ENCODE measurements around the gene HTN1.
"Not testable (repeated sequence)": the region's sequence is repeated elsewhere in the genome, so short reads cannot be mapped to it uniquely, and the experiment has no call there.

HTN1 gene

GRCh38 chr4:70050138-70050537 is at the start of gene HTN1:
HTN1 (plus strand) TSS chr4:70050438; CDS start chr4:70053077, 2,639 bp downstream.
- not testable (repeated sequence) for DNase-seq

GRCh38 chr4:70000711-70001110 is 49.5 kb upstream of the HTN1 start:
- DNase-seq: no peak

- DNase-seq: no peak
Measured at GRCh38 chr4:70002507-70002906, 47.7 kb upstream of the HTN1 start.

- DNase-seq: no peak
Measured at GRCh38 chr4:70008771-70009170, 41.5 kb upstream of the HTN1 start.

DNA sequence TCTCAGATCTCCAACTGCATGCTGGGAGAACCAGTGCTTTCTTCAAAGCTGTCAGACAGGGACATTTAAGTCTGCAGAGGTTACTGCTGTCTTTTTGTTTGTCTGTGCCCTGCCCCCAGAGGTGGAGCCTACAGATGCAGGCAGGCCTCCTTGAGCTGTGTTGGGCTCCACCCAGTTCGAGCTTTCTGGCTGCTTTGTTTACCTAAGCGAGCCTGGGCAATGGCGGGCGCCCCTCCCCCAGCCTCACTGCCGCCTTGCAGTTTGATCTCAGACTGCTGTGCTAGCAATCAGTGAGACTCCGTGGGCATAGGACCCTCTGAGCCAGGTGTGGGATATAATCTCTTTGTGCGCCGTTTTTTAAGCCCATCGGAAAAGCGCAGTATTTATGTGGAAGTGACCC is 31.2 kb upstream of the HTN1 start:
- not testable (repeated sequence) for DNase-seq

- no peak for DNase-seq
Measured at GRCh38 chr4:70023218-70023617, 27.0 kb upstream of the HTN1 start.

DNA sequence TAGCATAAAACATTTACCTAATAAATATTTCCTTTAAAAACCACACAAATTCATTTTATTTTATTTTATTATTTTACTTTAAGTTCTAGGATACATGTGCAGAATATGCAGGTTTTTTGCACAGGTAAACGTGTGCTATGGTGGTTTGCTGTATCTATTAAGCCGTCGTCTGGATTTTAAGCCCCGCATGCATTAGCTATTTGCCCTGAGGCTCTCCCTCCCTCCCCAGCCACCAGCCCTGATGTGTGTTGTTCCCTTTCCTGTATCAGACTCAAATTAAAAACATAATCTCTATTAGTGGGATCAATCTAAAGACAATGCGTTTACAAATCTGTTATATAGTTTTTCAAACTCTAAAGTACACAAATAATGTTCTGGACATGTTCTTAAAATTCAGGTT is 23.2 kb upstream of the HTN1 start:
- no peak for DNase-seq

DNA sequence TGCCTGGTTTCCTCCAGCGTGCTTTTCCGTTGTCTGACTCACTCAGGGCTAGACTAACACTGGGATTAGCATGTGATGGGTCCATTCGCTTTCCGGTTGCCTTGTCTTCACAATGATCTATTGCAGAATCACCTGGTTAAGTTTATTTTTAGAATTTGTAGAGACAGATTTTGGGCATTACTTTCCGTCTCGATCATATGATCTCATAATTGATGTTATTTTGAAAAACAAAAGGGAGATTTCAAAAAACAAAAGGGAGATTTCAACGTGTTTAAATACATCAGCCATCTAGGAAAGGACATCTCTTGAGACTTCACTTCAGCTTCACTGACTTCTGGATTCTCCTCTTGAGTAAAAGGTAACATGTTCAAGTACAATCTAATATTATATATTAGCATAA is 22.1 kb upstream of the HTN1 start, which contains the start of gene HTN3:
Gene HTN3 (plus strand): TSS at position 301 of the 400 bp plus-strand sequence. CDS start 2,282 bp downstream, outside the sequence.
- not testable (repeated sequence) for DNase-seq

GRCh38 chr4:70037559-70037958 is 12.7 kb upstream of the HTN1 start:
- not testable (repeated sequence) for DNase-seq

DNA sequence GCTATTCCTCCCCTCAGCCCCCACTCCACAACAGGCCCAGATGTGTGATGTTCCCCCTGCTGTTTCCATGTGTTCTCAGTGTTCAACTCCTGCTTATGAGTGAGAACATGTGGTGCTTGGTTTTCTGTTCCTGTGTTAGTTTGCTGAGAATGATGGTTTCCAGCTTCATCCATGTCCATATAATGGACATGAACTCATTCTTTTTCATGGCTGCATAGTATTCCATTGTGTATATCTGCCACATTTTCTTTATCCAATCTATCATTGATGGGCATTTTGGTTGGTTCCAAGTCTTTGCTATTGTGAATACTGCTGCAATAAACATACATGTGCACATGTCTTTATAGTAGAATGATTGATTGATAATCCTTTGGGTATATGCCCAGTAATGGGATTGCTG is 10.3 kb upstream of the HTN1 start:
- DNase-seq: not testable (repeated sequence)

DNA sequence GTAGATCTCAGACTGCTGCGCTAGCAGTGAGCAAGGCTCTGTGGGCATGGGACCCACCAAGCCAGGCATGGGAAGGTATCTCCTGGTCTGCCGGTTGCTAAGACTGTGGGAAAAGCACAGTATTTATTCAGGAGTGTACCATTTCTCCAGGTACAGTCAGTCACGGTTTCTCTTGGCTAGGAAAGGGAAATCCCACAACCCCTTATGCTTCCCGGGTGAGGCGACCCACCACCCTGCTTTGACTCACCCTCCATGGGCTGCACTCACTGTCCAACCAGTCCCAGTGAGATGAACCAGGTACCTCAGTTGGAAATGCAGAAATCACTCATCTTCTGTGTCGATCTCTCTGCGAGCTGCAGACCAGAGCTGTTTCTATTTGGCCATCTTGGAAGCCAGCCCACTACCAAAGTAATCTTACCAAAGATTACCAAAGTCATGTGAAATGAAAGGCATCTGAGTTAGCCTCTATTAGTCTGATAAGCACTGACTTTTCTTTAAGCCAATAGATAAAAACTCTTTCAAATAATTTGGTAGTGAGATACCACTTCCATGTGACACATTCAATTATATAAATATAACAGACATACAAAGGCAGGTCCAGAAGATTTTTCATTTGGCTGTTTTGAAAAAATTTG is 8.5 kb upstream of the HTN1 start:
- DNase-seq: no peak

DNA sequence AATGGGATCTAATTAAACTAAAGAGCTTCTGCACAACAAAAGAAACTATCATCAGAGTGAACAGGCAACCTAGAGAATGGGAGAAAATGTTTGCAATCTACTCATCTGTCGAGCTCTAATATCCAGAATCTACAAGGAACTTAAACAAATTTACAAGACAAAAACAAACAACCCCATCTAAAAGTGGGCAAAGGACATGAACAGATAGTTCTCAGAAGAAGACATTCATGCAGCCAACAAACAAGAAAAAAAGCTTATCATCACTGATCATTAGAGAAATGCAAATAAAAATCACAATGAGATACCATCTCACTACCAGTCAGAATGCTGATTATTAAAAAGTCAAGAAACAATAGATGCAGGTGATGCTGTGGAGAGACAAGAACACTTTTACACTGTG is 6.3 kb downstream of the HTN1 start:
- DNase-seq: not testable (repeated sequence)

- DNase-seq: no peak
Measured at GRCh38 chr4:70057651-70058050, 7.4 kb downstream of the HTN1 start.

DNA sequence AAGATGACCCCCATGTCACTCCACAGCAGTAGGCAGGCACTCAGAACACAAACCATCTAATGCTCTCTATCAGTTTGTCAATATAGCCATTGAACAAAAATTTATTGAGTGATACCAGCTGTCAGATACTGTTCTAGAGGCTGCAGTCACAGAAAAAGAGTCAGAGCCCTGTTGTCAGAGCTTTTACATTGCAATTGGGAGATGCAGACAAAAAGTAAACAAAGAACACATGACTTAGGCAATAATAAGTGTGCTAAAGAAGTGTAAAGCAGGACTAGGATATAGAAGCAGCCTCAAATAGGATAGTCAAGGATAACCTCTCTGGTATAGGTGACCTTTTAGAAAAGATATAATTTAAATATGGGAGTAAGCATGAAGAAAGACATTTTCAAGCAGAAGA is 8.9 kb downstream of the HTN1 start:
- no peak for DNase-seq

GRCh38 chr4:70062000-70062399 is 11.8 kb downstream of the HTN1 start:
- DNase-seq: no peak

DNA sequence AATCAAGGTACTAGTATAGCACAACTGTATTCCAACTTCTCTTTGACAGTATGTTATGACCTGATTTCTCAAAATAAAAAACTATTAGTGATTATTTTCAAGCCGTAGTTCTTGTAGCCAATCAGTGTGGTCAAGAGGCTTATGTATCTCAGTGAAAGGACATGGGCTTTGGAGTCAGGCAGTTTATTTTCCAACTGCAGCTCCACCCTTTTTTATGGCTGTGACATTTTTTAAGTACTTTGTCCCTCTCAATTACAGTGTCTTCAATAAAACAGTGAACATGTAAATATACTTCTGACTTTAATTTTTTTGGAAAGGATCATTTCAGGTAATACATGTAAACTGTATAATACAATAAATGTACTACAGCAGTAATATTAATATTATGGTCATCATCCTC is 30.0 kb downstream of the HTN1 start:
- DNase-seq: no peak

DNA sequence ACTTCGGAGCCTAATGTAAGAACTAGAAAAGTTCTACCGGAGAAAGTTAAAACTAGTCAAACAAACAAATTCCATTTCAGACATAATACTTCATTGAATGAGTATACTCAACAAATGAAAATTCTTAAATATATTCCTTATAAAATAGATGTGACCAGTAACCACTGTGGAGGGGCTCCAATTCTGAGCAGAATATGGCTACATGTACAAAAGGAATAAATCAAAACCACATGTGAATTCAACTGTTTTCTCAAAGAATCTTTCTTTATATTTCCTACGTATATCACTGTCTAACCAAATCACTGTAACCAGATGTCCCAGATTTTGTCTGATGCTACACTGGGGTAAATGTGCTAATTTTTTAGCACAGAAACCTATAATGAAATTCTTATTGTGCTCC is 49.0 kb downstream of the HTN1 start:
- DNase-seq: no peak

All from NCI-H226 (cell line).